GM18873 (cell line): Measurements from ENCODE around the gene SLC27A5.
"Not testable (repeated sequence)": the region's sequence is repeated elsewhere in the genome, so short reads cannot be mapped to it uniquely, and the experiment has no call there.

Source experiments
- ATAC-seq: cut with Tn5 transposase; IDR thresholded peaks from one replicate; pipeline ENCODE4 v1.9.1; 2021; ENCODE audit warnings: mild to moderate bottlenecking, moderate library complexity, moderate number of reproducible peaks; ENCODE audit not compliant: unreplicated experiment, low FRiP score

The SLC27A5 gene

DNA sequence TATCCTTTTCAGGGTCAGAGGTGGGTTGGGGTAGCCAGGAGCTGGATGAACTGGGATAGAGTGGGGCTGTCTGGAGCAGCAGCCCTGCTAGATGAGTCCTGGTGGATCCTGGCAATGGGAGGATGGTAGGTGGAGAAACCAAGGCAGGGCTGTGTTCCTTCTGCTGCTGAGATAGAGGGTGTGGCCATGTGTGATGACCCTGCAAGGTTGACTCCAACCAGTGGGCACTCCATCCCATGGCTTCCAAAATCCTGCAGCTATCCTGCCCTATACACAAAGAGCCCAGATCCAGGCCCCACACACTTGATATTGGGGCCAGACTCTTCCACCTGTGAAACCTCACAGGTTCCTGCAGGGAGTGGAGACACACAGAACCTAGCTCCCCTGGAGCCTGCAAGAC is 38.0 kb downstream of the SLC27A5 start:
- no peak for ATAC-seq

DNA sequence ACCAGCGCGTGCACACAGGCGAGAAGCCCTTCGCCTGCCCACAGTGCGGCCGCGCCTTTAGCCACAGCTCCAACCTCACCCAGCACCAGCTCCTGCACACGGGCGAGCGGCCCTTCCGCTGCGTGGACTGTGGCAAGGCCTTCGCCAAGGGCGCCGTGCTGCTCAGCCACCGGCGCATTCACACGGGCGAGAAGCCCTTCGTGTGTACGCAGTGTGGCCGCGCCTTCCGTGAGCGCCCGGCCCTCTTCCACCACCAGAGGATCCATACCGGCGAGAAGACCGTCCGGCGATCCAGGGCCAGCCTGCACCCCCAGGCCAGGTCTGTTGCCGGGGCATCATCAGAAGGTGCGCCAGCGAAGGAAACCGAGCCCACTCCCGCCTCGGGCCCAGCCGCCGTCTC is 40.1 kb downstream of the SLC27A5 start:
- ATAC-seq = no peak

DNA sequence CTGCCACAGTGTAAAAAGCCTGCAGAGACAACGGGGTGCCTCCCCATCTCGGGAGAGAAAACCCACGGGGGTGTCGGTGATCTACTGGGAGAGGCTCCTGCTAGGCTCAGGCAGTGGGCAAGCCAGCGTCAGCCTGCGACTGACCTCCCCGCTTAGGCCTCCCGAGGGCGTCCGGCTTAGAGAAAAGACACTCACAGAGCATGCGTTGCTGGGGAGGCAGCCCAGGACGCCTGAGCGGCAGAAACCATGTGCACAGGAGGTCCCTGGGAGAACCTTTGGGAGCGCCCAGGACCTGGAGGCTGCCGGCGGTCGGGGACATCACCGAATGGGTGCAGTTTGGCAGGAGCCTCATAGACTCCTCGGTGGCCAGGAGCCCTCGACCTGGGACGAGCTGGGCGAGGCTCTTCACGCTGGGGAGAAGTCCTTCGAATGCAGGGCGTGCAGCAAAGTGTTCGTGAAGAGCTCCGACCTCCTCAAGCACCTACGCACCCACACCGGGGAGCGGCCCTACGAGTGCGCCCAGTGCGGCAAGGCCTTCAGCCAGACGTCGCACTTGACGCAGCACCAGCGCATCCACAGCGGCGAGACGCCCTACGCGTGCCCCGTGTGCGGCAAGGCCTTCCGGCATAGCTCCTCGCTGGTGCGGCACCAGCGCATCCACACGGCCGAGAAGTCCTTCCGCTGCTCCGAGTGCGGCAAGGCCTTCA is 40.8 kb downstream of the SLC27A5 start:
- not testable (repeated sequence) for ATAC-seq

DNA sequence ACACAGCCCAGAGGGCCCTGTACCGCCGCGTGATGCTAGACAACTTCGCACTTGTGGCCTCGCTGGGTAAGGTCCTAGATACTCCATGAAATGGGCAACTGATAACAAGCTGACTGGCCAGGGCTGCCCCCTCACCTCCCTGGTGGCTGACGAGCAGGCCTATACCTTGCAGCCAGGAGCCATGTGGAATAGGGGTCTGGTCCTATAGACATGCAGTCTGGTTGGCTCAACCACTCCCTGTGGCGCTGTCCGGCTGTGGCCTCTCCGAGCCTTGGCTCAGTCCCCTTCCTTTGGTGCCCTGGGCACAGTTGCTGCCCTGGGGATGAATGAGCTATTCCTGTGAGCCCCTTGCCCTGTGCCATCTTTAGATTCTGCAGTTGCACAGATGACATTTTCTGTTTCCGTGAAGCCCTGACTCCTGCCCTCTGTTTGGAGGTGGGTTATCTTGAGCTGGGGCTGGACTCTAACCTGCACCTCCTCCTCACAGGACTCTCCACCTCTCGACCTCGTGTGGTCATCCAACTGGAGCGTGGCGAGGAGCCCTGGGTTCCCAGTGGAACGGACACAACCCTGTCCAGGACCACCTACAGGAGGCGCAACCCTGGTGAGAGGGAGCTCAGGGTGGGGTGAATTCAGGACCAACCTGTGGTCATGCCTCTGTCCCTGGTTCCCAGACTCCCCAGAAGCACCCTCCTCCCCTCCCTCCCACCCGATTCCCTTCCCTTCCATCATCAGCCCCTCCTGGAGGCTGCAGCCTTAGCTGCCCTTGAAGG is 42.4 kb downstream of the SLC27A5 start:
- ATAC-seq = no peak

DNA sequence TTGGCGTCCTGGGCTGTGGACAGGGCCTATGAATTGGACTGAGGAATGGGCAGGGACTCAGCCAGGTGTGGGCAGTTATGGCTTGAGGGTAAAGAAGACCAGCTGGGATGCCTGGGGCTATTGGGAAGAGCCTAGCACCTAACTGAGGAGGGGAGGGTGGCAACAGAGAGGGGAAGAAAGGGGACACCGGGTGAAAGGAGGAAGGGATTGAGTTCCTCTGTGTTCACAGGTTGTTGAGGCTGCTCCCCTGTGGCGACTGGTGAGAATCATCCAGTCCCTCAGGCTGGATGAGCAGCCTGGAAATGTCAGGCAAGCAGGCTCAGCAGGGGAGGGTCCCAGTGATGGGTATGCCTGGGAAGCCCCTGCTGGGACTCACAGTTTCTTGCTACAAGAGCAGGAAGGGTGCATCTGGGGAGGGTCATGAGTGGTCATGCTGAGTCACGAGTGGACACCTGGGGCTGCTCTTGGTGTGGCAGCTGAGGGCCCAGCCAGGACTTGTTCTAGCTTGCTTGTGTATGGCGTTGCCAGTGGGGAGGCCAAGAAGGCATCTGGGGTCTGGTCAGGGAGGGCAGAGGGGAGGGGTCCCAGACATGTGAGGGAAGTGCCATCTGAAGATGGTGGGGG is 43.5 kb downstream of the SLC27A5 start:
- ATAC-seq = no peak

DNA sequence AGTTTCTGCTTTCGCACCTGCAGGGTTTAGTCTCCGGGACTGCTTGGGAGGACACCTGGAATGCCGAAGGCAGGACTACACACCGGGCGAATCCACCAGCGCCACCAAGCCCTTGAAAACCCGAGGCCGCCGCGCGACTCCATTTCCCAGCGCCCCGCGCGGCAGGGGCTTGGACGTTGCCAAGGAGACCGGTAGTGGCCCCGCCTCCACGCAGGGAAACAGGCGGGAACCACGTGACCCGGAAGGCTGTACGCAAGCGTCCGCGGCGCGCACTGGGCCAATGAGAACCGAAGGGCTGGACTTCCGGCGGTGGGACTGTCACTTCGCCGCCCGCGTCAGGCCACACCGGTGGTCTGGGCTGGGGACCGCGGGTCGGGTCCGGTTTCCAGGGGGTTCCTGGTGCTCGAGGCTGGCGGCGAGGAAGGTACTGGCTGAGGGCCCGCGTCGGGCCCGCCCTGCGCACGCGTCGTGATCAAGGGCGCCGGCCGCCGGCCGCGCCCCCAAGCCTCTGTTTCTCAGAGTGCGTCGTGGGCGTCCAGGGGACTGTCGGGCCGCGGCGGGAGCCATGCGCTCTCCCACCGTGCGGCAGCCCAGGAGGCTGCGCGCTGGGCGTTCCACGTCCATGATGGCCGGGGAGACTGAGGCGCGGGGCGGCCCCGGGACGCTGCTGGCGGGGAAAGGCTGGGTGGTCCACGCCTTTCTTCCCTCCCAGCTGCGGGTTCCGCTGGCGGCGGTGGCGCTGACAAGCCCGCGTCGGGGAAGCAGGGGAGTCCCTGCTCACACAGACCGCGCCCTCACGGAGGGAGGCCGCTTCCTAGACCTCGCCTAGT is 44.8 kb downstream of the SLC27A5 start, which contains the start of gene ZNF324:
TSS of gene ZNF324 (plus strand) at position 321 of the 830 bp plus-strand sequence. CDS start 2,106 bp downstream, outside the sequence.
- peak; percentile 83 for ATAC-seq

DNA sequence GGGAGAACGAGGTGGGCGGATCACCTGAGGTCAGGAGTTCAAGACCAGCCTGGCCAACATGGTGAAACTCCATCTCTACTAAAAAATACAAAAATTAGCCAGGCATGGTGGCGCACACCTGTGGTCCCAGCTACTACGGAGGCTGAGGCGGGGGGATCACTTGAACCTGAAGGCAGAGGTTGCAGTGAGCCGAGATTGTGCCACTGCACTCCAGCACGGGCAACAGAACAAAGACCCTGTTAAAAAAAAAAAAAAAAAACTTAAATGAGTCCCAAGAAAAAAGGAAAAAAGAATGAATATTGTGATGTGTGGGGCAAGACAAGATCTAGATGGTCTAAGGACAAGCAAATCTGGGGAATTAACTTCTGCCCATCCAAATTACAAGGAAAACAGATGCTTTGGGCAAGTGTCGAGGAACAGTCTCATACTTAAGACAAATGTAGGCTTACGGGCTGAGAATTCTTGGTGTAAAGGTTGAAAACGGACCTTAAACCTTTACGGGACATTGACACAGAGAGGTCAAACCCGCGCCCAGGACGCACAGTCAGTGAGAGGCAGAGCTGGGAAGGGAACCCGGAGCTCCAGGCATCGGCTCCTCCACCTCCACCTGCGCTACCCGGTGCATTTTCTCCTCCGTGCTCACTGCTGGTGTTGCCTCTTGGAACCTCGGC is 45.6 kb downstream of the SLC27A5 start:
- ATAC-seq = peak; percentile 10

DNA sequence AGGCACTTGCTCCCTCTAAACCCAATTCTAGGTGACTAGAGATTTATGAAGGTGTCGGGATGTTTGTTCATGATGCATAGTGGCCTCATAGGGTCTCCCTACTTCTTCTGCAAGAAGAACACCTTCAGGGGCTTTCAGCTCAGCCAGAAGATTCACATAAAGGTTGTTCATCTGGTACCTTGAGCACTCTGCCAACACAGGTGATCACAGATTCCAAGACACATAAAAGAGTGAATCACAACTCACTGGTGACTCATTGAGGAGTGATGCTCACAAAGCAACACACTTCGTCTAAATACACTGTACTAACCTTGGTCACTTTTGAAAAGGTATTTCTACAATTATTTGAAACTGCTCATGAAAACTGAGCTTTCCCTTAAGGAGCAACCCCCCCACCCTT is 51.8 kb downstream of the SLC27A5 start:
- ATAC-seq = no peak

DNA sequence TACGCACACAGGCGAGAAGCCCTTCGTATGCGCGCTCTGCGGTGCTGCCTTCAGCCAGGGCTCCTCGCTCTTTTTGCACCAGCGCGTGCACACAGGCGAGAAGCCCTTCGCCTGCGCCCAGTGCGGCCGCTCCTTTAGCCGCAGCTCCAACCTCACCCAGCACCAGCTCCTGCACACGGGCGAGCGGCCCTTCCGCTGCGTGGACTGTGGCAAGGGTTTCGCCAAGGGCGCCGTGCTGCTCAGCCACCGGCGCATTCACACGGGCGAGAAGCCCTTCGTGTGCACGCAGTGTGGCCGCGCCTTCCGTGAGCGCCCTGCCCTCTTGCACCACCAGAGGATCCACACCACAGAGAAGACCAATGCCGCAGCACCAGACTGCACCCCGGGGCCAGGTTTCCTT is 55.7 kb downstream of the SLC27A5 start:
- ATAC-seq = no peak

DNA sequence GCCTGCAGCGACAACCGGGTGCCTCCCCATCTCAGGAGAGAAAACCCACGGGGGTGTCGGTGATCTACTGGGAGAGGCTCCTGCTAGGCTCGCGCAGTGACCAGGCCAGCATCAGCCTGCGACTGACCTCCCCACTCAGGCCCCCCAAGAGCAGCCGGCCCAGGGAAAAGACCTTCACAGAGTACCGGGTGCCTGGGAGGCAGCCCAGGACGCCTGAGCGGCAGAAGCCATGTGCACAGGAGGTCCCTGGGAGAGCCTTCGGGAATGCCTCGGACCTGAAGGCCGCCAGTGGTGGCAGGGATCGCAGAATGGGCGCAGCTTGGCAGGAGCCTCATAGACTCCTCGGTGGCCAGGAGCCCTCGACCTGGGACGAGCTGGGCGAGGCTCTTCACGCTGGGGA is 56.5 kb downstream of the SLC27A5 start:
- no peak for ATAC-seq

DNA sequence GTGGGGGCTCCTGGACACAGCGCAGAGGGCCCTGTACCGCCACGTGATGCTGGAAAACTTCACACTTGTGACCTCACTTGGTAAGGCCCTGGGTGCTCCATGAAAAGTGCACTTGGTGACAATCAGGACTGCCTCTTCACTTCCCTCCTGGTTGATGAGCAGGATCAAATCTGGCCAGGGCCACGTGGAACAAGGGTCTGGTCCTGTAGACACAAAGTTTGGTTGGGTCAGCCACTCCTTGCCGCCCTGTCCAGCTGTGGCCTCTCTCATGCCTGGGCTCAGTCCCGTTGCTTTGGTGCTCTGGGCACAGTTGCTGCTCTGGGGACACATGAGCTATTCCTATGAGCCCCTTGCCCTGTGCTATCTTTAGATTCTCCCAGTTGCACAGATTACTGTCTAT is 58.0 kb downstream of the SLC27A5 start:
- ATAC-seq = no peak

DNA sequence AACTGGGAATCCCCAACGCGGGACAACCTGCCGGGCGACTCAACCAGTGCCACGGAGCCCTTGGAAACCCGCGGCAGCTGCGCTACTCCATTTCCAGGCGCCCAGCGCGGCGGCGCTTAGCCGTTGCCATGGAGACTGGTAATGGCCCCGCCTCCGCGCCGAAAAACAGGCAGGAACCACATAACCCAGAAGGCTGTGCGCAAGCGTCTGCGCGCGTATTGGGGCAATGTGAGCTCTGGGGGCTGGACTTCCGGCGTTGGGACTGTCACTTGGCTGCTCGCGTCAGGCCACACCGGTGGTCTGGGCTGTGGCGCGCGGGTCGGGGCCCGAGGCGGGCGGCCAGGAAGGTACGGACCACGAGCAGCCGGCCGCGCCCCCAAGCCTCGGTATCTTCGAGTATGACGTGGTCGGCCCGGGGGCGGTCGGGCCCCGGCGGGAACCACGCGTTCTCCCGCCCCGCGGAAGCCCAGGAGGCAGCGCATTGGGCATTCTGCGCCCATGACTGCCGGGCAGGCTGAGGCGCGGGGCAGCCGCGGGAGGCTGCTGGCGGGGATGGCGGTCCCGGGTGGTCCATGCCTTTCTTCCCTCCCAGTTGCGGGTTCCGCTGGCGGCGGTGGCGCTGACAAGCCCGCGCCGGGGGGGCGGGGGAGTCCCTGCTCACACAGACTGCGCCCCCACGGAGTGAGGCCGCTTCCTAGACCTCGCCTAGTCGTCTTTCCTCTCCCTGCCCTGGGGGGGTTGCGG is 60.3 kb downstream of the SLC27A5 start, which contains the start of gene ZNF324B:
TSS of gene ZNF324B (plus strand) at position 265 of the 744 bp plus-strand sequence. CDS start 2,080 bp downstream, outside the sequence.
- peak; percentile 91 for ATAC-seq

DNA sequence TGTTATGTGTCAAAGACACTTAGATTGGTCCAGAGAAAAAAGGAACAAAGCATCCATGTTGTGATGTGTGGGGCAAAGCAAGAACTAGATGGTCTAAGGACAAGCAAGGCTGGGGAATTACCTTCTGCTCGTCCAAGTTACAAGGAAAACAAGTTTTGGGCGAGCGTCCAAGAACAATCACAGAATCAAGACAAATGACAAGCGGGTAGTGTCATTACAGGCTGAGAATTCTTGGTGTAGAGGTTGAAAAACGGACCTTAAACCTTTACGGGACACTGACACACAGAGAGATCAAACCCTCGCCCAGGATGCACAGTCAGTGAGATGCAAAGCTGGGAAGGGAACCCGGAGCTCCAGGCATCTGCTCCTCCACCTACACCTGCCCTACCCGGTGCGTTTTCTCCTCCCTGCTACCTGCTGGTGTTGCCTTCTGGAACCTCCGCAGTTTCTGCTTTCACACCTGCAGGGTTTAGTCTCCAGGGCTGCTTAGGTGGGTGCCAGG is 60.9 kb downstream of the SLC27A5 start:
- ATAC-seq = peak; percentile 9

DNA sequence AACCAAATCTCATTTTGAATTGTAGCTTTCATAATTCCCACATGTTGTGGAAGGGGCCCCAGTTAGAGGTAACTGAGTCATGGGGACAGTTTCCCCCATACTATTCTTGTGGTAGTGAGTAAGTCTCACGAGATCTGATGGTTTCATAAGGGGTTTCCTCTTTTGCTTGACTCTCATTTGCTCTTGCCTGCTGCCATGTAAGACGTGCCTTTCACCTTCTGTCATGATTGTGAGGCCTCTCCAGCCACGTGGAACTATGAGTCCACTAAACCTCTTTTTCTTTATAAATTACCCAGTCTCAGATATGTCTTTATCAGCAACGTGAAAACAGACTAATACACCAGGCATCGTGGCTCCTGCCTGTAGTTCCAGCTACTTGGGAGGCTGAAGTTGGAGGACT is 61.8 kb downstream of the SLC27A5 start:
- ATAC-seq = not testable (repeated sequence)

DNA sequence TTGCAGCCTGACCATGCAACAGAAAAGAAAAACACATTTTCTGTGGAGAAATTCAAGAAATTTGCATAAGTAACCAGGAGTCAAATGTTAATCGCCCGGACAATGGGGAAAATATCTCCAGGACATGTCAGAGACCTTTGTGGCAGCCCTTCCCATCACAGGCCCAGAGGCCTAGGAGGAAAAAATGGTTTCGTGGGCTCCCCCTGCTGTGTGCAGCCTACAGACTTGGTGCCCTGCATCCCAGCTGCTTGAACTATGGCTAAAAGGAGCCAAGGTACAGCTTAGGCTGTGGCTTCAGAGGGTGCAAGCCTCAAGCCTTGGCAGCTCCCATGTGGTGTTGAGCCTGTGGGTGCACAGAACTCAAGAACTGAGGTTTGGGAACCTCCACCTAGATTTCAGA is 62.9 kb downstream of the SLC27A5 start:
- ATAC-seq = not testable (repeated sequence)
